Activated CD8-positive, alpha-beta memory T cell treated with anti-CD3 and anti-CD28 coated beads, Interleukin-2, amount 10 ng/mL, durations not matched to agents 7 days and 5 days (primary cell): ENCODE data around the gene ODAD3. TPM values are rescaled to one million over a fixed set of nuclear protein-coding genes. Genes with fewer than 3 reads are reported as not detected.

Source experiments
- ATAC-seq: fragments of 150-1000 bp; cut with Tn5 transposase; one replicate; pipeline ENCODE4 v1.10.0; 2021; ENCODE audit warnings: moderate library complexity
- CTCF ChIA-PET: fragments of 350-600 bp; sonication (Branson Sonifier 250); formaldehyde crosslinking; loops from one replicate; lab custom pipeline; 2021; ENCODE audit warnings: antibody characterized with exemption; lab: Charles Lee
- DNase-seq: peaks from one replicate; pipeline ENCODE4 v3.0.0-alpha.2; 2020
- H3K27ac Mint-ChIP-seq: one replicate; pipeline ENCODE4 v1.8.0; 2021; ENCODE audit warnings: mild to moderate bottlenecking, mixed read lengths
- H3K27me3 Mint-ChIP-seq: one replicate; pipeline ENCODE4 v1.8.0; 2021; ENCODE audit warnings: mixed read lengths
- H3K36me3 Mint-ChIP-seq: one replicate; pipeline ENCODE4 v1.8.0; 2021; ENCODE audit warnings: mild to moderate bottlenecking, mixed read lengths
- H3K4me1 Mint-ChIP-seq: one replicate; pipeline ENCODE4 v1.8.0; 2021; ENCODE audit warnings: mixed read lengths
- H3K4me3 Mint-ChIP-seq: one replicate; pipeline ENCODE4 v1.8.0; 2021; ENCODE audit warnings: mild to moderate bottlenecking, moderate library complexity, mixed read lengths
- H3K9me3 Mint-ChIP-seq: one replicate; pipeline ENCODE4 v1.8.0; 2022; ENCODE audit warnings: low read depth, mixed read lengths
- total RNA-seq, 2 experiments: library from RNA; stranded (reverse); gene quantifications; one replicate each; pipeline ENCODE4 v1.2.3, GENCODE V29; 2021

The ODAD3 gene
- total RNA-seq, 2 experiments from 2014 or later: 0.15 to 0.54 TPM

DNA sequence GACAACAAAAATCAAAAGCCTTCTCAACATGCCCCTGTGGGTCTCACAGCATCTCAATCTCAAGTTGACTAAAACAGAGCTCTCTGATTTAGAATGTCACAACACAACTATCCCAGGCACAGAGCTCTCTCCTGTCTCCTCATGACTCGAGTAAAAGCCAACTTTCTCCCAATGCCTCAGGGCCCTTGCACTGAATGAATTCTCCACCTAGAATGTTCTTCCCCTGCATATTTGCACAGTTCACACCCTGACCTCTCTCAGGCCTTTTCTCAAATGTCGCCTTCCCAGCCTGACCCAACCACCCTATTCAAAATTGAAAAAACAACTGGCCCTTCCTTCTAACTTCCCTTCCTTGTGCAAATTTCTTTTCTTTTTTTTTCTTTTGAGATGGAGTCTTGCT lies 64.2 kb downstream of the ODAD3 start:
- Mint-ChIP-seq H3K27me3 (no peaks in the 10 kb centered on the region), H3K4me3 (no peak overlapping the region), H3K36me3 (peaks cover 2% of the 10 kb centered on the region), H3K27ac (no peak overlapping the region), H3K4me1 (peaks cover 7% of the 10 kb centered on the region), H3K9me3 (no peaks in the 10 kb centered on the region)
- CTCF ChIA-PET: interaction anchor here (0.6 to 1.7 kb wide), 3 partner anchors 10 to 81 kb away, joined by 3 to 5 read pairs (median 4); no protein-coding TSS in a partner anchor
- ATAC-seq (no peak), DNase-seq (no peak)

Other genes starting within 250 kb of the ODAD3 start
- 1 to 10 TPM; 1.8 to 2.3 TPM for gene KANK2, start 237.6 kb downstream of the ODAD3 start, total RNA-seq
- not detected for gene ANGPTL8, start 195.5 kb downstream of the ODAD3 start, total RNA-seq
- under 1 TPM; 0.58 to 0.70 TPM for gene DOCK6, start 172.6 kb downstream of the ODAD3 start, total RNA-seq
- not detected for gene TSPAN16, start 139.0 kb downstream of the ODAD3 start, total RNA-seq
- gene RAB3D, start 95.5 kb downstream of the ODAD3 start, total RNA-seq: 1 to 10 TPM; 3.6 to 5.1 TPM
- 10 to 100 TPM; 25.1 to 28.1 TPM for gene TMEM205, start 88.9 kb downstream of the ODAD3 start, total RNA-seq
- gene CCDC159, start 88.6 kb downstream of the ODAD3 start, total RNA-seq: 10 to 100 TPM; 13.0 to 16.1 TPM
- gene PLPPR2, start 79.7 kb downstream of the ODAD3 start, total RNA-seq: 1 to 10 TPM in 1 of 2 experiments, under 1 TPM in 1; 0.87 to 1.3 TPM
- gene SWSAP1, start 60.5 kb downstream of the ODAD3 start, total RNA-seq: 1 to 10 TPM; 2.6 to 3.9 TPM
- gene EPOR, start 50.8 kb downstream of the ODAD3 start, total RNA-seq: 1 to 10 TPM; 8.1 to 9.1 TPM
- gene RGL3, start 15.8 kb downstream of the ODAD3 start, total RNA-seq: not detected
- 100 to 1,000 TPM; 278 to 306 TPM for gene PRKCSH, start 514 bp upstream of the ODAD3 start, total RNA-seq
- gene ELAVL3, start 45.9 kb upstream of the ODAD3 start, total RNA-seq: not detected
- gene ZNF653, start 70.7 kb upstream of the ODAD3 start, total RNA-seq: 10 to 100 TPM; 16.1 to 16.7 TPM
- gene ECSIT, start 94.0 kb upstream of the ODAD3 start, total RNA-seq: 10 to 100 TPM; 33.0 to 36.2 TPM
- not detected for gene CNN1, start 103.7 kb upstream of the ODAD3 start, total RNA-seq
- gene ELOF1, start 124.1 kb upstream of the ODAD3 start, total RNA-seq: 10 to 100 TPM; 55.1 to 67.2 TPM
- 10 to 100 TPM; 34.1 to 58.8 TPM for gene ACP5, start 142.5 kb upstream of the ODAD3 start, total RNA-seq
- gene ZNF627, start 162.4 kb upstream of the ODAD3 start, total RNA-seq: 1 to 10 TPM; 6.3 to 7.1 TPM